ENCODE data around the gene TRIM7. TPM values are rescaled to one million over a fixed set of nuclear protein-coding genes. Genes with fewer than 3 reads are reported as not detected.

The TRIM7 gene
- total and polyA plus RNA-seq, 9 of the 15 experiments (the other 6 are each of a cell fraction or from before 2014, with no cell fraction given), result 2.6 to 14.9 (median 8.9) TPM

DNA sequence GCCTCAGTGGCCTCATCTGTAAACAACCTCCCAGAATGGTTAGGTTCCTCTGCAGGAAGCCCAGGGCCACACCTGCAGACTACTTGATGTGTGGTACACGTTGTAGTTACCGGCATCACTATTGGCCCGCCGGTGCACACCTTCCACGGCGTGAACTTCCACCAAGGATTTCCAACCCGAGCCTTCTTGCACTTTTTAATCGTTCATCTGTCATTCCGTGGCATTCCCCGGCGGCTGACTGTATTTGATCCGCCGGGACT is 12.7 kb upstream of the TRIM7 start (continued):
- TF ChIP-seq, protein P1, sequence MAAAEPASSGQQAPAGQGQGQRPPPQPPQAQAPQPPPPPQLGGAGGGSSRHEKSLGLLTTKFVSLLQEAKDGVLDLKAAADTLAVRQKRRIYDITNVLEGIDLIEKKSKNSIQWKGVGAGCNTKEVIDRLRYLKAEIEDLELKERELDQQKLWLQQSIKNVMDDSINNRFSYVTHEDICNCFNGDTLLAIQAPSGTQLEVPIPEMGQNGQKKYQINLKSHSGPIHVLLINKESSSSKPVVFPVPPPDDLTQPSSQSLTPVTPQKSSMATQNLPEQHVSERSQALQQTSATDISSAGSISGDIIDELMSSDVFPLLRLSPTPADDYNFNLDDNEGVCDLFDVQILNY (CRISPR knock-in tag; IDR thresholded peaks at IDR 0.05), result peak; percentile 5; the same call in 1 of the 2 replicates
- TF ChIP-seq GTF2F1 (IDR thresholded peaks at IDR 0.05; ENCODE audit: low read depth, low read length) (0 out of 2 replicates have a peak, but pooled peaks have one; percentile 26), FOXJ2 (tag; IDR thresholded peaks at IDR 0.05) (no peak), RBM39 (optimal IDR thresholded peaks at IDR 0.05; ENCODE audit: low read depth, low read length) (peak; percentile 8), LCOR (CRISPR knock-in tag; IDR thresholded peaks at IDR 0.05) (0 out of 2 replicates have a peak, but pooled peaks have one; percentile 9), CBX1 (IDR thresholded peaks at IDR 0.05; ENCODE audit: low read depth) (no peak), ZBTB7A (IDR thresholded peaks at IDR 0.05; ENCODE audit: borderline replicate concordance, control insufficient read depth, low read depth, low read length) (peak; percentile 95; the same call in 1 of the 2 replicates), U2AF1 (optimal IDR thresholded peaks at IDR 0.05; ENCODE audit: low read depth, low read length) (no peak), RUNX1 (IDR thresholded peaks at IDR 0.05; ENCODE audit: low read depth) (no peak), FOXA3 (CRISPR knock-in tag; conservative IDR thresholded peaks at IDR 0.05 in 1 of 2, IDR thresholded peaks at IDR 0.05 in 1 of 2) (peak in 1 of 2 experiments; percentile 44; a peak in 1 of 4 replicates), SIN3A (IDR thresholded peaks at IDR 0.05; ENCODE audit: borderline replicate concordance in 2 of 2, control insufficient read depth in 1 of 2, low read depth in 2 of 2, low read length in 2 of 2) (0 out of 4 replicates have a peak, but pooled peaks of 1 of the 2 experiments have one; percentile 31), YY1 (IDR thresholded peaks at IDR 0.05; ENCODE audit: borderline replicate concordance in 1 of 3, control insufficient read depth in 1 of 3, extremely low read depth in 1 of 3, insufficient read depth in 3 of 3, insufficient read length in 1 of 3, insufficient replicate concordance in 2 of 3, low read depth in 1 of 3, low read length in 2 of 3) (peak in 1 of 3 experiments; percentile 5), RFX7 (CRISPR knock-in tag; IDR thresholded peaks at IDR 0.05) (no peak)
- TF ChIP-seq, protein P2, sequence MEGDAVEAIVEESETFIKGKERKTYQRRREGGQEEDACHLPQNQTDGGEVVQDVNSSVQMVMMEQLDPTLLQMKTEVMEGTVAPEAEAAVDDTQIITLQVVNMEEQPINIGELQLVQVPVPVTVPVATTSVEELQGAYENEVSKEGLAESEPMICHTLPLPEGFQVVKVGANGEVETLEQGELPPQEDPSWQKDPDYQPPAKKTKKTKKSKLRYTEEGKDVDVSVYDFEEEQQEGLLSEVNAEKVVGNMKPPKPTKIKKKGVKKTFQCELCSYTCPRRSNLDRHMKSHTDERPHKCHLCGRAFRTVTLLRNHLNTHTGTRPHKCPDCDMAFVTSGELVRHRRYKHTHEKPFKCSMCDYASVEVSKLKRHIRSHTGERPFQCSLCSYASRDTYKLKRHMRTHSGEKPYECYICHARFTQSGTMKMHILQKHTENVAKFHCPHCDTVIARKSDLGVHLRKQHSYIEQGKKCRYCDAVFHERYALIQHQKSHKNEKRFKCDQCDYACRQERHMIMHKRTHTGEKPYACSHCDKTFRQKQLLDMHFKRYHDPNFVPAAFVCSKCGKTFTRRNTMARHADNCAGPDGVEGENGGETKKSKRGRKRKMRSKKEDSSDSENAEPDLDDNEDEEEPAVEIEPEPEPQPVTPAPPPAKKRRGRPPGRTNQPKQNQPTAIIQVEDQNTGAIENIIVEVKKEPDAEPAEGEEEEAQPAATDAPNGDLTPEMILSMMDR (IDR thresholded peaks at IDR 0.05 in 2 of 3, conservative IDR thresholded peaks at IDR 0.05 in 1 of 3; ENCODE audit: insufficient read depth in 2 of 3, low read depth in 1 of 3, low read length in 3 of 3), result 0 out of 6 replicates have a peak, but pooled peaks of 1 of the 3 experiments have one; percentile 4
- TF ChIP-seq, protein P3, sequence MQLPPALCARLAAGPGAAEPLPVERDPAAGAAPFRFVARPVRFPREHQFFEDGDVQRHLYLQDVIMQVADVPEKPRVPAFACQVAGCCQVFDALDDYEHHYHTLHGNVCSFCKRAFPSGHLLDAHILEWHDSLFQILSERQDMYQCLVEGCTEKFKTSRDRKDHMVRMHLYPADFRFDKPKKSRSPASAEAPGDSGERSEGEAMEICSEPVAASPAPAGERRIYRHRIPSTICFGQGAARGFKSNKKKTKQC (CRISPR knock-in tag; IDR thresholded peaks at IDR 0.05), result no peak
